Measurements from ENCODE around the gene RTCA.
"Not testable (repeated sequence)": the region's sequence is repeated elsewhere in the genome, so short reads cannot be mapped to it uniquely, and the experiment has no call there.

The RTCA gene

DNA sequence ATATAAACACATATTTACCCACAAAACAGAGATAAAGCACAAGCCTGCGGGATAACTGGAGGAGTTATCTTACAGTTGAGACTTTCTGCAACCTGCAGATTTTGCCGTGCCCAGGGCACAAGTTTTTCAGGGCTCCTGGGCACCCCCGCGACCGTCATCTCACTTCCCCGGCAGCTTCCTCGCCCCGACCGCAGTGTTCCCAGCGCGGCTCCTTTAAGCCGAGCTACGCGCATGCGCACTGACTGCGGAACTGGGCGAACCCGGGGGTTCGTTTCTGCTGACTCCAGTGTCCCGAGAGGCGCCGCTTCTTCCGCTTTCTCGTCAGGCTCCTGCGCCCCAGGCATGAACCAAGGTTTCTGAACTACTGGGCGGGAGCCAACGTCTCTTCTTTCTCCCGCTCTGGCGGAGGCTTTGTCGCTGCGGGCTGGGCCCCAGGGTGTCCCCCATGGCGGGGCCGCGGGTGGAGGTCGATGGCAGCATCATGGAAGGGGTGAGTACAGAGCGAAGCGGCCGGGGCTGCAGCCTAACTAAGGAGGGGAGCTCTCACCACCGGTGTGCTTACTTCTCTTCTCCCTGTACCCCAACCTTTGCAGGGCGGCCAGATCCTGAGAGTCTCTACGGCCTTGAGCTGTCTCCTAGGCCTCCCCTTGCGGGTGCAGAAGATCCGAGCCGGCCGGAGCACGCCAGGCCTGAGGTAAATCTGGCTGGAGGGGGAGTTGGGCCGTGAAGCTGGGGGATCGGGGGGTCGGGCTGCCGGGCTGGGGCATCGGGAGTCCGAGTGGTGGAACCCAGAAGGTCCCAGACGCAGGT lies at the start of gene RTCA:
RTCA (plus strand) TSS at position 286 of the 810 bp plus-strand sequence; CDS start at position 446, 160 bp downstream.
- peak; percentile 88 for DNase-seq

GRCh38 chr1:100217834-100218233 lies 48.2 kb upstream of the RTCA start:
- no peak for DNase-seq

- no peak for DNase-seq
Observed at GRCh38 chr1:100219457-100219856, 46.6 kb upstream of the RTCA start.

GRCh38 chr1:100219883-100220282 lies 46.1 kb upstream of the RTCA start:
- no peak for DNase-seq

- DNase-seq, result no peak
Observed at GRCh38 chr1:100222428-100222827, 43.6 kb upstream of the RTCA start.

- no peak for DNase-seq
Observed at GRCh38 chr1:100229681-100230443, 36.2 kb upstream of the RTCA start.

DNA sequence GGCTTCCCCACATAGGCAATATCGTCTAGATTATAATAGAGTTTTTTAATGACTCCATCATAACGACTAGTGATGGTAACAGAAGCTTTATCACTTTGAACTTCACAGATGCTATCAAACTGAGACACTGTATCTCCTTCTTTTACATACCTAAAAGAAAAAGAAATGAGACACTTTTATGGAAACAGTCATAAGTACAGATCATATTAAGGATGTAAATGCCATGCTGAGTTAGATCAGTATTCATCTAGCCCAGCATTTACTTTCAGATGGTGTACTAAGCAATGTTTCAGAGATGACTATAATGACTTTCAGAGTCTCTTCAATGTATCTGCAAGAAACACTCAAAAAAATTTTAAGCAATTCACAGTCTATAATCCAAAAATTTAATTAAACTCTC lies 35.3 kb upstream of the RTCA start:
- no peak for DNase-seq

DNA sequence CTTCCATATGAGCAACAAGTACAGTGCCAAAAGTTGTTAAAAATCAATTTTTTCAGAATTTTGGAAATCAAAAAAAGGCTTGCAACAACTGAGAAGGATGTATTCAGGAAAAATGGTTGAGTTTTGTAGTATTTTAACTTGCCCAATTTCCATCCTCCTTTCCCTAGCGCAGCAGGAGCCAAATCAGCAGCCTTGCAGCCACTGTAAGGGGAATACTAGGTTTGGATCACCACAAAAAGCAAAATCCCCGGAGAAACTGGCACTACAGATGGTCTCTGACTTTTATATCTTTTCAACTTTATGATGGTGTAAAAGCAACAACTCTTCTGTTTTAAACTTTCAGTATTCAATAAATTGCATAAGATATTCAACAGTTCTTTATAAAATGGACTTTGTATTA lies 34.3 kb upstream of the RTCA start:
- DNase-seq, result no peak

GRCh38 chr1:100232156-100232555 lies 33.9 kb upstream of the RTCA start:
- DNase-seq, result no peak

DNA sequence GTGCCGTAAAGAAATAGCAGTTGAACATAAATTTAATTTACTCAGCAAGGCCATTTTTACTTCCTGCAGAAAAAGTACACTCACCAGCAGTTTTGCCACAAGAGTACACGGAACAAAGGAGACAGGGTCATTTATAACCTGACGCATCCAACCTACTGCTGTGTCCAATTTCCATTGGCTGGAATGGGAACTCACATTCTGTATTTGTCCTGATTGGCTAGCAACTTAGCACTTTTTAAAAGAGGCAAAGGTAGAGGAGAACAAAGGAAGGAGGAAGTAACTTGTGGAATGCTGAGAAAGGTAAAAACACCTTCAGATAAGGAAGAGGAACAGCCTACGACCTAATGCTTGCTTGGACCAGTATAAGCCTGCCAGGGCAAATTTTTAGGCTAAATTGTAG lies 32.5 kb upstream of the RTCA start:
- not testable (repeated sequence) for DNase-seq

GRCh38 chr1:100234432-100234831 lies 31.6 kb upstream of the RTCA start:
- no peak for DNase-seq

GRCh38 chr1:100237091-100237490 lies 28.9 kb upstream of the RTCA start:
- DNase-seq, result no peak

DNA sequence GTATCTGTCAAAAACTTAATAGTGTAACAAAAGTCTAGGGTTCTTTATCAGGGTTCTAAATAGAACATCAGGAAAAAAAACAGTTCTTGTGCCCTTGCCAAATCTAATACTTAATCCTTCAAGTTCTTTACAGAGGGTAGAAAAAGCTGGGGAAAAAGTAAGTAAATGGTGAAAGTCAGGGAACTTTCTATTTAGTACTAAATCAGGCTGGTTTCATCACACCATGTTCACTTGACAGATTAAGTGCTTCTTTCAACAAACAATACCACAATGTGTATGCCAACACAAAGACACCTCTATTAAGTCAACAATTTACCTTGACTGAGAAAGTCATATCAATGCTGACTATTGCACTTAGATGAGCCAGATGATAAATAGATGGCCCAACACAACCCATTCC lies 26.1 kb upstream of the RTCA start:
- DNase-seq, result no peak

DNA sequence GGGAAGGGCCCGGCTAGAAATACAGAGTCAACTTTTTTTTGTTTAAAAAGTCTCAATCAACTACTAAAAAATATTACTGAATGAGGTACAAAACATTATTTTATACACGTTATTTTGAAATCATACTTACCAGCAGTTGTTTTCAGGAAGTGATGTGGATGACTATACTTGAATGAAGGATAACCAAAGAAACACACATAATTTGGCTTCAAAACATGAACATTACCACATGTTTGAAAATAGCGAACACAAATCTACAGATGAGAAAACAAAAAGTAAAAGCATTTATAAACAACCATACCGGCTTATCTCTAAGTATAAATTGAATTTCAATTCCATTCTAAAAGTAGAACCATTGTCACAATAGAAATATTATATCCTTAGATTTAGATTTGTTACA lies 25.4 kb upstream of the RTCA start:
- no peak for DNase-seq

GRCh38 chr1:100246738-100247137 lies 19.3 kb upstream of the RTCA start:
- no peak for DNase-seq

- DNase-seq, result no peak
Observed at GRCh38 chr1:100249155-100249536, 16.9 kb upstream of the RTCA start.

DNA sequence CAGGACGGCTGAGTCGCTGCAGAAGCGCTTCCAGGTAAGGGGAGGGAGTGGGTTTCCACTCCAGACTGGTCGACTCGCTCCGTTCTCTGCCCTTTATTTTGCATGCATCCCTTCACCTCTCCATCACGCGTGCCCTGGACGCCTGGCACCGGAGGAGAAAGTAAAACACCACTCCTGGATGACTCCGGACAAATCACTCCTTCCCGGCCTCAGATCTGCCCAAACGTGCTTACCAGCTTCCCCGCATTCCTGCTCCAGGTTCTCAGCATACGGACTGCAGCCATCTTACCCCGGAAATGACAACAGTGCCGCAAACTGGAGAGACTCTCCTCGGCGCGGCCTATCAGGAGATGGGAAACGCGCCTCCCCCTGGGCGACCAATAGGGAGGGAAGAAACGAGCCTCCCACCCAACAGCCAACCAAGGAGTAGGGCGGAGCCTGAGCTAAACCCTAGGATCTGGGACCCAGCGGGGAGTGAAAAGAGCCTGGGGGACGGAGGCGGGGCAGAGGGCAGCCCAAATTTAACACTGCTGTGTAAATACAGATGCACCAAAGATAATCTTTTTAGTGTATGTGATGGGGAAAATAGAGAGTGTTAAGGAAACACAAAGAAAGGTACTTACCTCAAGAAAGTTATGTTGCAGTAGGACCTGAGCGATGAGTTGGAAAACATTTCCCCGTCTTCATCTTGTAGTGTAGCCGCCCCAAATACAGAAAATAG lies 16.3 kb upstream of the RTCA start, which contains the start of gene DBT:
DBT (minus strand) TSS at position 298 of the 721 bp plus-strand sequence; CDS start at position 284, 14 bp downstream.
- peak; percentile 95 for DNase-seq

- DNase-seq, result no peak
Observed at GRCh38 chr1:100250264-100250663, 15.8 kb upstream of the RTCA start.

- DNase-seq, result no peak
Observed at GRCh38 chr1:100250807-100251206, 15.2 kb upstream of the RTCA start.

DNA sequence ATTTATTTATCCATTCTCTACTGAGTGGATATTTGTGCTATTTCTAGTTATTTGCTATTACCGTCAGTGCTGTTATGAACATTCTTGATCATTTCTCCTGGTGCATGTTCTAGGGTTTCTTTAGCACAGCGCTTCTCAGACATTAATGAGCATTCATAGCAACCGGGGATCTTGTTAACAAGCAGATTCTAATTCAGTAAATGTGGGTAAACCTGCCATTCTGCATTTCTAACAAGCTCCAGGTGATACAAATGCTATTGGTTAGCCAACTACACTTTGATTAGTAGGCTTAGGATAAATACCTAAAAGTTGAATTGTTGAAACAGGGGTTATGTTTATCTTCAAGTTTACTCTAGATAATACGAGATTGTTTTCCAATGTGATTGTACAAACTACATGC lies 13.1 kb upstream of the RTCA start:
- no peak for DNase-seq

- no peak for DNase-seq
Observed at GRCh38 chr1:100253552-100253951, 12.5 kb upstream of the RTCA start.

- not testable (repeated sequence) for DNase-seq
Observed at GRCh38 chr1:100256273-100256672, 9.7 kb upstream of the RTCA start.

GRCh38 chr1:100258427-100258826 lies 7.6 kb upstream of the RTCA start:
- not testable (repeated sequence) for DNase-seq
